H9 (cell line): ENCODE measurements around the gene VPS13A. TPM values are rescaled to one million over a fixed set of nuclear protein-coding genes. Genes with fewer than 3 reads are reported as not detected.

Experiments
- DNase-seq: peaks from one replicate; pipeline ENCODE4 v3.0.0-alpha.2; 2017
- H2AFZ ChIP-seq: one replicate; pipeline ENCODE4 v1.6.1; 2013; ENCODE audit warnings: mild to moderate bottlenecking, low read length, control low read depth, moderate library complexity
- H2AK5ac ChIP-seq: 2 replicates; pipeline ENCODE4 v1.6.1; 2013; ENCODE audit warnings: low read length, control low read depth, mixed read lengths; ENCODE audit not compliant: insufficient read length
- H2BK120ac ChIP-seq: one replicate; pipeline ENCODE4 v1.6.1; 2013; ENCODE audit warnings: low read depth, mild to moderate bottlenecking, low read length, control low read depth, inconsistent platforms; ENCODE audit not compliant: poor library complexity, severe bottlenecking
- H2BK12ac ChIP-seq: 2 replicates; pipeline ENCODE4 v1.6.1; 2013; ENCODE audit warnings: low read length, control low read depth, mixed read lengths, low read depth; ENCODE audit not compliant: insufficient read length
- H2BK15ac ChIP-seq: 2 replicates; pipeline ENCODE4 v1.6.1; 2013; ENCODE audit warnings: low read depth, low read length, control low read depth
- H2BK20ac ChIP-seq: one replicate; pipeline ENCODE4 v1.6.1; 2013; ENCODE audit warnings: low read depth, mild to moderate bottlenecking, low read length, control low read depth, inconsistent platforms; ENCODE audit not compliant: poor library complexity, severe bottlenecking
- H2BK5ac ChIP-seq: 2 replicates; pipeline ENCODE4 v1.6.1; 2013; ENCODE audit warnings: low read length, control low read depth, mixed read lengths; ENCODE audit not compliant: insufficient read length
- H3K14ac ChIP-seq: 2 replicates; pipeline ENCODE4 v1.6.1; 2013; ENCODE audit warnings: low read length, control low read depth; ENCODE audit not compliant: insufficient read depth
- H3K18ac ChIP-seq: 2 replicates; pipeline ENCODE4 v1.6.1; 2013; ENCODE audit warnings: low read depth, mild to moderate bottlenecking, mixed read lengths, low read length, control low read depth; ENCODE audit not compliant: insufficient read length
- H3K23ac ChIP-seq: 2 replicates; pipeline ENCODE4 v1.6.1; 2013; ENCODE audit warnings: low read length, control low read depth, mixed read lengths, low read depth; ENCODE audit not compliant: insufficient read length
- H3K23me2 ChIP-seq: 2 replicates; pipeline ENCODE4 v1.6.1; 2013; ENCODE audit warnings: low read depth, mild to moderate bottlenecking, mixed read lengths, low read length, control low read depth; ENCODE audit not compliant: insufficient read length, poor library complexity, severe bottlenecking
- H3K27ac ChIP-seq: 2 replicates; pipeline ENCODE4 v1.5.1; 2013; ENCODE audit warnings: low read length, control low read depth, mixed read lengths, low read depth; ENCODE audit not compliant: insufficient read length
- H3K27me3 ChIP-seq: 2 replicates; pipeline ENCODE4 v1.6.1; 2013; ENCODE audit warnings: low read length, control low read depth, inconsistent platforms; ENCODE audit not compliant: insufficient read depth
- H3K4ac ChIP-seq: 2 replicates; pipeline ENCODE4 v1.6.1; 2013; ENCODE audit warnings: low read depth, mild to moderate bottlenecking, control low read depth, inconsistent platforms, low read length, moderate library complexity
- H3K4me1 ChIP-seq: 2 replicates; pipeline ENCODE4 v1.6.1; 2013; ENCODE audit warnings: low read length, control low read depth, inconsistent platforms; ENCODE audit not compliant: insufficient read depth
- H3K4me2 ChIP-seq: 2 replicates; pipeline ENCODE4 v1.6.1; 2013; ENCODE audit warnings: low read length, control low read depth, mixed read lengths; ENCODE audit not compliant: insufficient read length, insufficient read depth
- H3K56ac ChIP-seq: 2 replicates; pipeline ENCODE4 v1.6.1; 2013; ENCODE audit warnings: low read depth, mild to moderate bottlenecking, mixed read lengths, low read length, control low read depth; ENCODE audit not compliant: insufficient read length
- H3K79me1 ChIP-seq: 2 replicates; pipeline ENCODE4 v1.6.1; 2013; ENCODE audit warnings: low read depth, mild to moderate bottlenecking, moderate library complexity, low read length, control low read depth, inconsistent platforms; ENCODE audit not compliant: insufficient read depth, poor library complexity, severe bottlenecking
- H3K79me2 ChIP-seq: 2 replicates; pipeline ENCODE4 v1.6.1; 2013; ENCODE audit warnings: low read length, control low read depth, inconsistent platforms; ENCODE audit not compliant: insufficient read depth
- H3K9ac ChIP-seq: 2 replicates; pipeline ENCODE4 v1.6.1; 2013; ENCODE audit warnings: low read length, control low read depth, mixed read lengths; ENCODE audit not compliant: insufficient read length; ENCODE audit errors: extremely low read depth
- H3K9me3 ChIP-seq: one replicate; pipeline ENCODE4 v1.6.1; 2013; ENCODE audit warnings: low read depth, low read length, inconsistent platforms; ENCODE audit not compliant: control insufficient read depth
- H3T11ph ChIP-seq: one replicate; pipeline ENCODE4 v1.6.1; 2013; ENCODE audit warnings: mild to moderate bottlenecking, low read length, control low read depth, inconsistent platforms
- H4K20me1 ChIP-seq: one replicate; pipeline ENCODE4 v1.6.1; 2013; ENCODE audit not compliant: control insufficient read depth, insufficient read length, insufficient read depth
- H4K5ac ChIP-seq: 2 replicates; pipeline ENCODE4 v1.6.1; 2013; ENCODE audit warnings: low read depth, mild to moderate bottlenecking, mixed read lengths, low read length, control low read depth; ENCODE audit not compliant: insufficient read length
- H4K8ac ChIP-seq: replicated peaks from 2 replicates; pipeline ENCODE4 v1.6.1; 2013; ENCODE audit warnings: low read length, control low read depth, mixed read lengths, low read depth; ENCODE audit not compliant: insufficient read length
- H4K91ac ChIP-seq: 2 replicates; pipeline ENCODE4 v1.6.1; 2013; ENCODE audit warnings: low read depth, mild to moderate bottlenecking, moderate library complexity, mixed read lengths, low read length, control low read depth; ENCODE audit not compliant: insufficient read length
- H3K27ac Mint-ChIP-seq, 3 experiments: 2 replicates in 2 of 3; 3 replicates in 1 of 3; pipeline ENCODE4 v1.8.0; 2020 to 2021; ENCODE audit warnings: mixed read lengths in 3 of 3, mild to moderate bottlenecking in 1 of 3, moderate library complexity in 1 of 3
- H3K27me3 Mint-ChIP-seq: 2 replicates; pipeline ENCODE4 v1.8.0; 2021; ENCODE audit warnings: low read depth, mild to moderate bottlenecking, moderate library complexity, mixed read lengths
- H3K36me3 Mint-ChIP-seq, 3 experiments: 2 replicates in 2 of 3; 3 replicates in 1 of 3; pipeline ENCODE4 v1.8.0; 2020 to 2021; ENCODE audit warnings: low read depth in 3 of 3, mixed read lengths in 3 of 3; ENCODE audit not compliant: insufficient read depth in 1 of 3
- H3K4me1 Mint-ChIP-seq, 2 experiments: 2 replicates each; pipeline ENCODE4 v1.8.0; 2020; ENCODE audit warnings: mixed read lengths in 2 of 2
- H3K4me3 Mint-ChIP-seq, 2 experiments: 2 replicates in 1 of 2; 3 replicates in 1 of 2; pipeline ENCODE4 v1.8.0; 2020 to 2021; ENCODE audit warnings: mild to moderate bottlenecking in 2 of 2, mixed read lengths in 2 of 2, moderate library complexity in 1 of 2
- H3K9me3 Mint-ChIP-seq, 2 experiments: 2 replicates in 1 of 2; 3 replicates in 1 of 2; pipeline ENCODE4 v1.8.0; 2020; ENCODE audit warnings: mild to moderate bottlenecking in 2 of 2, mixed read lengths in 2 of 2, moderate library complexity in 1 of 2
- CTCF ChIP-seq: fragments of 200-600 bp; sonication (generic); conservative IDR thresholded peaks from 3 replicates; pipeline ENCODE4 v1.8.0; 2021; ENCODE audit warnings: antibody characterized with exemption, mild to moderate bottlenecking
- WGBS: extraction: QIAGEN DNeasy Blood & Tissue Kit; methylation state at CpG from one replicate; pipeline ENCODE4 v1.1.7; 2013; ENCODE audit warnings: missing lambda C conversion rate, low lambda C conversion rate, mixed read lengths; ENCODE audit not compliant: insufficient read length; ENCODE audit errors: extremely low coverage; 5-methylcytosine and 5-hydroxymethylcytosine counted together
- total RNA-seq: library from RNA; stranded (reverse); gene quantifications from 2 replicates; pipeline ENCODE4 v1.2.1, GENCODE V29; 2021

Gene VPS13A
- total RNA-seq, 1 experiment from 2014 or later, result 34.0 TPM

DNA sequence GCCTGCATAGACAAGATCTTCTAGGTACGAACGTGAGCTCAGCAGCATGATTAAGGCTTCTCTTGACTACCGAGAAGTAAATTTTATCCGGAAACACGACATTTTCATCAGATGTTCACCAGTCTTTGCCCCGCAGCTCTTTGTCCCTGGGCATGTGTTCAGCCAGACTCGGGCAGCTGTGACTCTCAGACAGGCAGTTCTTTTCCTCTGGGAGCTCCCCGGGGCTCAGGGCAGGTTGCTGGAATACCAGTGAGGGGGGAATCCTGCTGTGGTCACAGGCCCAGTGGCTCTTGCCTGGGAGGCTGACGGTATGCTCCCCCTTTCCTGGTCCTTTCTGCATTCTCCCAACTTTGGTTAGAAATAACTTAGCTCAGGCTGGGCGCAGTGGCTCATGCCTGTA lies 284.7 kb downstream of the VPS13A start:
- no peak overlapping the region for H2BK20ac ChIP-seq
- no peaks in the 10 kb centered on the region for H3K23me2 ChIP-seq
- Mint-ChIP-seq H3K36me3 (no peaks in the 10 kb centered on the region), H3K27me3 (no peaks in the 10 kb centered on the region; the same call in 1 of the 2 replicates), H3K4me3 (no peak overlapping the region; a peak in 1 of 5 replicates), H3K27ac (no peak overlapping the region), H3K9me3 (peaks cover 0 to 2% of the 10 kb centered on the region in 2 experiments; a peak in 1 of 5 replicates), H3K4me1 (peaks cover 39% of the 10 kb centered on the region in 2 experiments)
- H4K91ac ChIP-seq, result no peak overlapping the region
- H3K79me2 ChIP-seq, result no peaks in the 10 kb centered on the region
- H3K9ac ChIP-seq, result no peak overlapping the region
- no peak overlapping the region for H3K18ac ChIP-seq
- H3K4me1 ChIP-seq, result no peaks in the 10 kb centered on the region; the same call in 1 of the 2 replicates
- no peak for TF ChIP-seq CTCF
- H2BK12ac ChIP-seq, result no peak overlapping the region
- no peak overlapping the region for H3K27ac ChIP-seq
- H3K9me3 ChIP-seq, result no peaks in the 10 kb centered on the region
- H4K20me1 ChIP-seq, result no peaks in the 10 kb centered on the region
- H3K23ac ChIP-seq, result no peak overlapping the region
- no peak overlapping the region for H2BK5ac ChIP-seq
- H2BK15ac ChIP-seq, result no peak overlapping the region
- peak; percentile 40 for DNase-seq
- H4K8ac ChIP-seq, result no peak overlapping the region
- no peaks in the 10 kb centered on the region for H3K27me3 ChIP-seq
- H3K14ac ChIP-seq, result no peak overlapping the region
- no peak overlapping the region for H3K4me2 ChIP-seq
- H3T11ph ChIP-seq, result no peak overlapping the region
- no peak overlapping the region for H3K56ac ChIP-seq
- H3K79me1 ChIP-seq, result no peaks in the 10 kb centered on the region
- no peak overlapping the region for H2AFZ ChIP-seq
- no peak overlapping the region for H2BK120ac ChIP-seq
- no CpG with 5 or more reads among the region's 10 CpGs for WGBS
- no peak overlapping the region for H4K5ac ChIP-seq
- no peak overlapping the region for H3K4ac ChIP-seq
- H2AK5ac ChIP-seq, result no peak overlapping the region
